ENCODE data around the gene SLC15A3.
"Not testable (repeated sequence)": the region's sequence is repeated elsewhere in the genome, so short reads cannot be mapped to it uniquely, and the experiment has no call there.

Gene SLC15A3

DNA sequence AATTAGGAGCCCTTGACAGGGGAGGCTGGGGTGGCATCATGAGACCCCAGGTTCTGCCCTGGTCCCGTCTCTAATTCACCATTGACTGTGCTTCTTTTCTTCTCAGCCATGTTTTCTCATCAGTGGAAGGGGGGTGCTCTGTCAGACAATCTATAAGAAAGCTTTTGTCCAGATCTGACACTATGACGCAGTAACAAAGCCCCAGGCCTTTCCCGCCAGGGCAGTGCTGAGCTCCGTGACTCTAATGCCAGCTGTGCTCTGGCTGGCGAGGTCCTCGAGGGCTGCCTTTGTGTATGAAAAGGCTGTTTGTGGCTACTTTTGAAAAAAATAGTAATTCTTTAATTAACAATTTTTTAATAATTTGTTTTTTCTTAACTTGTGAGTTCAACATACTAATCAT, 22.8 kb upstream of the SLC15A3 start:
- DNase-seq (ENCODE audit: low spot score) = no peak

GRCh38 chr11:60974316-60974715, 22.3 kb upstream of the SLC15A3 start:
- DNase-seq (ENCODE audit: low spot score) = not testable (repeated sequence)

DNA sequence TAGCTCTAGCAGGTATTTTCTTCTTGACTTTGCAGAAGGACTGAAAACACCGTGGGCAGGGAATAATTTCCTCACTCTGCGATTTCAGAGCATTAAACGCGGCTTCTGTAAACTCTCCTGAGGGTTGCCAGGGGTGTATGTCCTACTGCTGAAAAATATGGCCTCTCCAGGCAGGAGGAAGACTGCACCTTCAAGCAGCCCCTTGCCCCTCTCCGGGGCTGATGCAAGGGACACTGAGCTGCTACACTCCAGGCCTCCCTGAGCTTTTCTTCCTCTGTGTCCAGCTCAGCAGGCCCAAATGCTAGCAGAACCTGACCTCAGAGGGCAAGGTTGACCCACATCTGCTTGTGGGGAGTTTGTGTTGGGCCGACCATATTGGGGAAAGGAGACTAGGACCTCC, 21.7 kb upstream of the SLC15A3 start:
- no peak for DNase-seq (ENCODE audit: low spot score)

GRCh38 chr11:60972182-60973030, 20.4 kb upstream of the SLC15A3 start:
- no peak for DNase-seq (ENCODE audit: low spot score)

- no peak for DNase-seq (ENCODE audit: low spot score)
Observed at GRCh38 chr11:60971520-60971919, 19.5 kb upstream of the SLC15A3 start, which contains the start of gene CD6. CD6 (plus strand) TSS chr11:60971680; CDS start chr11:60971866, 186 bp downstream.

DNA sequence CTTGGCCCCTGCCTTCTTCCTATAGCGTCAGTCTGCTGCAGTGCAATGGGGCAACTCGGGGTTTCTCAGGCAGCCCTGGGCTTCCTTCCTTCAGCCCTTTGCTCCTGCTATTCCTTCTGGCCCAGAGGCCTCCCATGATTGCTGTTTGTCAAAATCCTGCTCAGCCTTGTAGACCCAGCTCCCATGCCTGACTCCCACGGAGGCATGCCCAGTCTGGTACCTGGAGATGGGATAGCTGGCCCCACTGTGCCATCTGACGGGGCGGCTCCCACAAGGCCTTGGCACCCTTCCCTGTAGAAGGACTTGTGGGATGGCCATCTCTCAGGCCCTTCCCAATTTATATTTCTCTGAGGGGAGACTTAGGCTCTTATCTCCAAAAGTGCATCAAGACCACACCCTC, 18.9 kb upstream of the SLC15A3 start:
- DNase-seq (ENCODE audit: low spot score) = no peak

DNA sequence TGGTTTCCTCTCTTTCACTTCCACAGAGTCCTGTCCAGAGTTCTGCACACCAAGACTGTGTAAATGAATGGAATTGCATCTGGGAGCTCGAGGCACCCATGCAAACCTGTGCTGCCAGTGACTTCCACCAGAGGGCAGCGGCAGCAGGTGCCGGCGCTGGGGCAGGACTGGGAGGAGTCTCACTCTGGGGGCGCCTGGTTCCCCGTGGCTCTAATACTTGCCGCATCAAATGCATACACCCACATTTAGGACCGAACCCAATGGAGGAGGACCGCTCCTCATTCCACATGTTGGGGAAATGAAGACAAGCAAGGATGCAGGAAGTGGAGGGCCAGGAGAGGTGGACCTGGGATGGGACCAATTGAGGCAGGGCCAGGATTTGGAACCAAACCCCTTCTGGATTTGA, 18.4 kb upstream of the SLC15A3 start:
- peak; percentile 71 for DNase-seq (ENCODE audit: low spot score)

GRCh38 chr11:60968223-60968622, 16.2 kb upstream of the SLC15A3 start:
- DNase-seq (ENCODE audit: low spot score) = no peak

DNA sequence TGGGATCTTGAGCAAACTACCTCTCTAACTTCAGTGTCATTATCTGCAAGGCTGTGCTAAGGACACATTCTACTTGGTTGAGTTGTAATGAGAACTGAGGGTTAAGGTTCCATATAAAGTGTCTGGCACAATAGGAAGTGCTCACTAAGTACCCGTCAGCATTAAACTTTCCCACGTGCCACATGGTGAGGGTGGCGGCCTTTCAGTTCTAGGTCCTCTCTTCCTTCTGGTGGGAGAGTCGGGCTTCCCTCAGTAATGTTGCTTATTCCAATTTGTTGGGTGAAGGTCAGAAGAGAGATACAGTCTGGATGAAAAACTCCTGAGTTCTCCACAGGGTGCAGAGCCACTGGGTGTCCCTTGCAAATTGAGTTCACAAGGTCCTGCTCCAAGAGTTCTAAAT, 14.9 kb upstream of the SLC15A3 start:
- no peak for DNase-seq (ENCODE audit: low spot score)

DNA sequence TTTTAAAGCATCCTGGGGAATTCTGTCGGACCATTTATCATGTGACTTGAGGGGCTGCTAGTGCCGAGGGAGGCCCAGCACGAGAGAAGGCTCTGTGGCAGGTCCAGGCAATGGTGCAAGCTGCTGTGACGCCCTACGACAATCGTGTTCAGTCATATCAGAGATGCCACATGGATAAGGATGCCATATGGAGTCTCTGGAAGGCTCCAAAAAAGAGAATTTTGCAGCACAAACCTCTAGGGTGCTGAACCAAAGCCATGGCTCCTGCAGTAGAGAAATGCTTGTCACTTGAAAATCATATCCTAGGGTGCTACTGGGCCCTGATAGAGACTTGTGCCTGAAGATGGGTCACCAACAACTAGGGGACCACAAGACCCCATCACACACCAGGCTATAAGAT, 12.8 kb upstream of the SLC15A3 start:
- no peak for DNase-seq (ENCODE audit: low spot score)

DNA sequence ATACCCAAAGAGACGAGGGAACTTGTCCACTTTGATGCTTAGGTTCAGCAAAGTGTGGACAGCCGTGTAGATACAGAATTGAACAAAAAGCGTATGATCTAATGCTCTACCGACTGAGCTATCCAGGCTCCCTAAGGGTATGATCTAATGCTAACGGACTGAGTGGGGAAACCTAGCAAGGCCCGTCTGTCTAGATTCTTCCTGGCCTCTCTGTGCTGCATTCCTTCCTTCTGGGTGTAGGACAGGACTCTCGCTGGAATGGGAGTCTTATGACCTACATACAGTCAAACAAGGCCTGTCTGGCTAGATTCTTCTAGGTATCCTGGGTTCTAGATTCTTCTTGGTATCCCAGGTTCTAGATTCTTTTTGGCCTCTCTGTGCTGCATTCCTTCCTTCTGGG, 8.4 kb upstream of the SLC15A3 start:
- DNase-seq (ENCODE audit: low spot score) = no peak

DNA sequence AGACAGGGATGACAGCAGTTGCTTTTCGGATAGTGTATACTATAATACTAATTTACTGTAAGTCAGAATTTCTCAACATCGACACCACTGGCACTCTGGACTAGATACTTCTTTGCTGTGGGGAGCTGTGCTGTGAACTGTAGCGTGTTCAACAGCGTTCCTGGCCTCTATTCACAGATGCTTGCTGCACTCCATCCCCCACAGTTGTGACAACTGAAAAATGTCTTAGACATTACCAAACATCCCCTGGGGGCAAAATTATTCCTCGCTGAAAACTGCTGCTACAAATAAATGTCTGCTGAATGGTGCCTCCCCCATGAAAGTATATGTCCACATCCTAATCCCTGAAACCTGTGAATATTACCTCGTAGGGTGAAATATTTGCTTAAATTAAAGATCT, 7.5 kb upstream of the SLC15A3 start:
- no peak for DNase-seq (ENCODE audit: low spot score)

DNA sequence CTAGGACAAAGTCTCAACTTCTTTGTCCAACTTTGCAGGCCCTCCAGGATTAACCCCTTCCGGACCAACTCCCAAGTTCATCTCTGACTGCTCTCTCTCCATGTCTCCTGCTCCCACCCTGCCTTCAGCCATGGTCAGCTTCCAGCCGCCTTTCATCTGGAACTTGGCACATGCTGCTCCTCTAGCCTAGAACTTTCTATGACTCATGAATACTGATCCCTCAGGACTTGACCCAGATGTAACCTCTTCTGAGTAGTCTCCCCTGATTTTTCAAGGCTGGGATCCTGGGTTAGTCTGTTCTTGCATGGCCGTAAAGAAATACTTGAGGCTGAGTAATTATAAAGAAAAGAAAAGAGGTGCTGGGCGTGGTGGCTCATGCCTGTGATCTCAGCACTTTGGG, 5.2 kb upstream of the SLC15A3 start:
- no peak for DNase-seq (ENCODE audit: low spot score)

- DNase-seq (ENCODE audit: low spot score) = no peak
Observed at GRCh38 chr11:60955571-60955970, 3.6 kb upstream of the SLC15A3 start.

DNA sequence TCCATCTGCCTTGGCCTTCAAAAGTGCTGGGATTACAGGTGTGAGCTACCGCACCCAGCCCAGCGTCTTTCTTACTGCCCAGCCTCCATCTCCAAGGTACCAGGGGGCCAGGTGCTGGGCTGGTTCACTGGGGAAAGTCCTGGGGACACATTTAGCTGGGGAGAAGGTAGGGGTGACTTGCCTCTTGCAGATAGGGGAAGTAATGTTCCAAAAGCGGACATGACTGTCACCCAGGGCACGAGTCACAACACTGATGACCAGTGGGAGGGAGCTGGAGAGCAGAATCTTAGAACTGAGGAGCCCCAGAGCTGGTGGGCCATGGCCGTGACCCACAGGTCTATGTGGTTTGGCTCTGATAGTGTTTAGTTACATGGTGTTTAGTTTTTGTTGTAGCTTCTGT, 2.4 kb upstream of the SLC15A3 start:
- no peak for DNase-seq (ENCODE audit: low spot score)

- no peak for DNase-seq (ENCODE audit: low spot score)
Observed at GRCh38 chr11:60953781-60954180, 1.8 kb upstream of the SLC15A3 start.

DNA sequence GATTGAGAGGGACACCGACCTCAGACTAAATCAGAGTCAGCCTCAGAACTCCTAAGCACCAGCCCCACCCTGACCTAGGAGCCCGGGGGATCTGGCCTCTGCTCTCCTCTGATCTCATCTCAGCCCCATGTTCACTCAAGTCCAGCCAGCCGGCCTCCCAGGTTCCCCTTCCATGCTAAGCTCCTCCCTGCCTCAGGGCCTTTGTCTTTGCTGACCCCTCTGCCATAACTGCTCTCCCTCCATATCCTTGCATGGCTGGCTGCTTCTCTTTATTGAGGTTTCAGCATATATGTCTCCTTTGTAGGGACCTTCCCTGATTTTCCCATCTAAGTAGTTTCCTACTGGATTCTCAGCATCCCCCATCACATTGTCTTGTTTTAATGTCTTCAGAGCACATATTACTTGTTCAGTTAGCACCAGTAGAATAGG, 780 bp upstream of the SLC15A3 start:
- no peak for DNase-seq (ENCODE audit: low spot score)

DNA sequence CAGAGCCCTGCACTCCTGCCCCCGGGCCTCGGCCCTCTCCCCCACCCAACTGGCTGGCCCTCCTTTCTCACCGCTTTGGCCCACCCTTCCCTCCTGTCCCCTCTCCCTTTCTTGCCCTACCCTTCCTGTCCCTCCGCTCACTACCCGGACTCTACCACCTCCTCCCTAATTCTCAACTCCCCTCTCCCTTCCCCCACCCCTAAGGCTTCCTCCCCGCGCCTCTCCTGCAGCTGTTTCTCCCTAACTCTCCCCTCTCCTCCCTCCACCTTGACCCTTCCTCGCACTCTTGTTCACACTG, 421 bp downstream of the SLC15A3 start:
- DNase-seq (ENCODE audit: low spot score) = no peak

DNA sequence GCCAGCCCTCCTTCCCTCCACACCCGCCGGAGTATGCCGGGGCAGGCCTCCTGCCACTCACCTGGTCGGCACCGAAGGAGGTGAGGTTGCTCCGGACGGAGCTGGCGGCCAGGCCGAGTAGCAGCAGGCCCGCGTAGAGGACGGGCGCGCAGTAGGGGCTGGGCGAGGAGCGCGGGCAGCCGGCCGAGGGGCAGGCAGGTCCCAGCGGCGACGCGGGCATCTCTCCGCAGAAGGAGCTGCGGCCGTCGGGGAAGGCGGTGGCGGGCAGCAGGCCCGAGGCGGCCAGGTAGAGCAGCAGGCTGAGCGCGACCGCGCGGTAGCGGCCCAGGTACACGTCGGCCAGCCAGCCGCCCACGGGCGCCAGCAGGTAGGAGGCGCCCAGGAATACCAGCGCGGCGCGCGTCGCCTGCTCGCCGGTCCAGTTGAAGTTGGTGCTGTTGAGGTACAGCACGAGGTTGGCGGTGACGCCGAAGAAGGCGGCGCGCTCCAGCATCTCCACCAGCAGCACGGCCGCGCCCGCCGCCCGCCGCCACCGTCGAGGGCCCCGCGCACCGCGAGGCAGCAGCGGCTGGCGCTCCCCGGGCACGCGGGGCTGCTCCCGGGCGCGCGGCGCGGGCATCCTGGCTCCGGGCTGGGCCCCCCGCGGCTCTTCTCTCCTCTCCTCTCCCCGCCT, 907 bp downstream of the SLC15A3 start:
- DNase-seq (ENCODE audit: low spot score) = no peak

- DNase-seq (ENCODE audit: low spot score) = no peak
Observed at GRCh38 chr11:60950024-60950423, 2.0 kb downstream of the SLC15A3 start.

- no peak for DNase-seq (ENCODE audit: low spot score)
Observed at GRCh38 chr11:60948250-60948649, 3.7 kb downstream of the SLC15A3 start.

DNA sequence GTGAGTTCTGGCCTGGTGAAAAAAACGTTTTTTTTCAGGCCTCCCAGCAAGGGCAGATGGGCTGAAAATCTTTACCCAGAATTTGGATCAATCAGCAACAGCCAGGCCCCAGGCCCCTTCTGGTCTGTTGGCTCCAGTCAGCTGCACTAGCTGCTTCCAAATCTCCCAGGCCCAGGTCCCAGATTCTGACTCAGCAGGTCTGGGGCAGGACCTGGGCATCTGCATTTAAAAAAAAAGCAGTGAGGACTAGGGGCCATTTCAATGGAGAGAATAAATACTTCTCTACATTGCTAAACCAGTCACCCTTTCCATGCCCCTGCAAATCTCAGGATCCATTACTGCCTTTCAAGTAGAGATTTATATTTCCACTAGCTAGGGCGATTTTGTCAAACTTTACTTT, 4.3 kb downstream of the SLC15A3 start:
- no peak for DNase-seq (ENCODE audit: low spot score)

DNA sequence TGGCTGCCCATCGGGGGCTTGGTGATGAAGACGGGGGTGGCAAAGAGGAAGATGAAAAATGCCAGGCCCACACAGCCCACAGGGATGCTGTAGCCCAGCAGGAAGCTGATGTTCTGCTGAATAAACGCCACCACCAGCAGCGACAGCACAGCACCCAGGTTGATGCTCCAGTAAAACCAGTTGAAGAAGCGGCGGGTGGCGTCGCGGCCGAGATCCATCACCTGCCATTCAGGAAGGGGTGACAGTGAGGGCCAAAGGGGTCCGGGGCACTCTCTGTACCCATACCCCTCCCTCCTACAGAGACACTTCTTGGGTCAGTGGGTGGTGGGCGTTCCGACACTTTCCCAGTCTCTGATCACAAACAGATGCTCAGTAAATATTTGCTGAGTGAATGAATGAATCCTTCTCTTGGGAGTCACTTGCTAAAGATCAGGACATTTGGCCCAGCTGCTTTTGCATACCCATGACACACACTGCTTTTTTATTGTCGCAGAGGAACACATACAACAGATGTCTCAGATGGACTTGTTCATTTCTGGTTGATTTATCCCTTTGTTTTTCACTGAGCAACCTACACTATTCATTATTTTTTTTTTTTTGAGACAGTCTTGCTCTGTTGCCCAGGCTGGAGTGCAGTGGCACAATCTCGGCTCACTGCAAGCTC, 5.2 kb downstream of the SLC15A3 start:
- DNase-seq (ENCODE audit: low spot score) = no peak

Measured in AG08395 (cell line).